T-helper 2 cell (primary cell): Measurements from ENCODE around the gene ZNF384.

Experiments
- DNase-seq, 5 experiments: peaks; one replicate each; pipeline versions ENCODE4 v3.0.0 to v3.0.0-alpha.2; 2012 to 2022

ZNF384 gene

DNA sequence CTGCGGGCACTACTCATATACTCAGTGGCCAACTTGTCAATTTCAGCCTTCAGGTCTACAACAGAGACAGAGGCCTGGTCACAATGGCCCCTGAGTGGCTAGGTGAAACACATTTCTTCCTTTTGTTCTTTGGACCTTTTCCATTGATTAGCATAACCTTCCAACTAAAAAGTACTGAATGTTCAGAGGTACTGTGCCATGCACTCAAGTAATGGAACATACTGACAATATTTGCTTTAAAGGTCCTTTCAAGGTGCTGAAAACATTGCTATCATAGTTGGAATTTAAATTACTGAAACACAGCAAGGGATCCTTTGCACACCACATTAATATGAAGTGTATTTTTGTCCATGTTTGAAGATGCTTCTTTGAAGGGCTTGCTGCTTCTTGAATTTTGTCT lies 35.8 kb downstream of the ZNF384 start:
- no peak for DNase-seq

DNA sequence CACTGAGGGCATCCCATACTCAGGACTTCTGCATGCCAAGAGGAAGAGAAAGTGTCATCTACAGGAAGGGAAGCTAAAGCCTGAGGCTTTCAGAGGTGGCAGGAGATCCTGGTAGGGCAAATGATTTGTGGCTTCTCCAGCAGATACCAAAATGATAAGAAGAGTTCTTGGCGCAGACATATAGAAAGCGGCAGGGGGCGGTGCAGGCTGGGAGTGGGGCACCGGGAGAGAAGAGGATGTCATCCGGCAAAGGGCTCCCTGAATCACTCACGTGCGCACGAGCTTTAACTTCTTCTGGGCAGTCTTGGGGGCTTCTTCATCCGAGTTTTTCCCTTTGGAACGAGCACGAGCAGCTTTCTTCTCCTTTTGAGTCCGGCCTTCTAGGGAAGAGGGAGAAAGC lies 36.8 kb downstream of the ZNF384 start:
- no peak for DNase-seq

DNA sequence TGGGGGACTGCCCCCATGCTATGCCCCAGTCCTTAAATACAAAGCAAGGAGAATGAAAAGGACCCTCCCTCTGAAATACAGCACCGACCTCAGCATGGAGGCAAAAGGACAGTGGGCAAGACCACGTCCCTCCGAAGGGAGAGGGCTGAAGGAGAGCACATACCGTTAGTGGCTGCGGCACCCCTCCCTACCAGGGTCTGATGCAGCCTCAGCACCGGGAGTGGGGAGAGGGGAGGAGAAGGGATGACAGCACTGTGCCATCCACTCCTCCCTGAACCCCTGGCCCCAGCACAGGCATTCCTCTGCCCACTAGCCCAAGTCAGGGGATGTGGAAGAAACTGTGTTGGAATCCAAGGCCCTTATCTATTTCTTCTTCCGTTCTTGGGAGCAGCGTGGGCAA lies 38.3 kb downstream of the ZNF384 start:
- DNase-seq, result no peak

DNA sequence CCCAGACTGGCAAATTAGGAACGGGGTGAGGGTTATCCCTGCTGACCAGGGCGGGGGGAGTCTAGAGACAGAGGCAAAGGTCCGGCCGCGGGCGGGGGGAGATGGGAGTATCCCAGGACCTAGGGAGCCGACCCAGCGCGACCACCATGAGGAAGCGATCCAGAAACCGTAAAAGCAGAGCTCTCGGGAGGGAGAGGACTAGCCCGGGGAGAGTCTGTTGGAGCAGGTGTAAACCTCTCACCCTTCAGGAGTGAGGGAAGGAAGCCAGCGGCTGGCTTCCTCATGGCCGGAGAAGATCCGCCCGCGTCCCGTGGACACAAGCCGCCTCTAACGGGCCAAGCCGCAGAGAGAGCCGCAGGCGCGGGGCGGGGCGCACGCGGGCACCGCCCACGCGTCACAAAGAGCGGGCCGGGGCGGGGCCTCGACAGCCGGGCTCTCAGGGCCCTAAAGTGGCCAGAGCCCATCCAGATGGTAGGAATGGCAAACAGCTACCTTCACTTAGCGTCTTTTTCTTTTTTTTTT lies 42.0 kb downstream of the ZNF384 start, which contains the start of gene ACRBP:
TSS of gene ACRBP (minus strand) at position 350 of the 522 bp plus-strand sequence. CDS start at position 284, 66 bp downstream.
- peak in 1 of 5 experiments; percentile 41 for DNase-seq

DNA sequence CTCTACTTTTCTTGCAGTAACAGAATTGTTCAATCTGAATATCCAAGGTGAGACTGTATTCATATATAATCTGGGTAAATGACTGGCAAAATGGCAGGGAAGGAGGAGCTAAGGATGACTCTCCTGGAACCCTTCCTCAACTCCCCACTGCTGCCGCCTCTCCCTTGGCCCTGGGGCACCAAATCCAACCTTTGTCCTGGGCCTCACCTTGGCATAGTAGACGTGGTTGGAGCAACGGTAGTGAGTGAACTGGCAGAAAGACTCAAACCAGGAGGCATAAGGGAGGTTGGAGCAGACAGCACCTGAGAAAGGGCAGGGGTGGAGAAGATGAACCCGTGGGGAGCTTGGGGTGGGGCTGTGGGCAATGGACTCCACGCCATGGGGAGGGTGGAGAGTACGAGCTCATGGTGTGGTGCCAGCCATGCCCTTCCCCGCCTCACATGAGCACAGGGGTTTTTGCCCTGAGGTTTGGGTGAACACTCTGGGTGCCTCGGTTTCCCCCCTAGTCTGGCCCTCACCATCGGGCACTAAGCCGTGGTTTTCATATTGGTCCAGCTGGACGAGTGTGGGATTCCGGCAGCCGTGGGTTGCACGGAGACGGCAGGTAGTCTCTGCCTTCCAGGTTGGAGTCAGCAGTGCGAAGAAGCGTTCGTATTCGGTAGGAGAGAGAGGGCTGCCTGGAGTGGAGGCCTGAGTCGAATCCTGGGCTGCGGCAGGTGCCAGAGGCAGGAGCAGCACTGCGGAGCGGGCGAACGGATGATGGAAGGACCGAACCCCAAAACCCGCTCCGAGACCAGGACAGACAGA lies 42.7 kb downstream of the ZNF384 start:
- DNase-seq, result no peak

DNA sequence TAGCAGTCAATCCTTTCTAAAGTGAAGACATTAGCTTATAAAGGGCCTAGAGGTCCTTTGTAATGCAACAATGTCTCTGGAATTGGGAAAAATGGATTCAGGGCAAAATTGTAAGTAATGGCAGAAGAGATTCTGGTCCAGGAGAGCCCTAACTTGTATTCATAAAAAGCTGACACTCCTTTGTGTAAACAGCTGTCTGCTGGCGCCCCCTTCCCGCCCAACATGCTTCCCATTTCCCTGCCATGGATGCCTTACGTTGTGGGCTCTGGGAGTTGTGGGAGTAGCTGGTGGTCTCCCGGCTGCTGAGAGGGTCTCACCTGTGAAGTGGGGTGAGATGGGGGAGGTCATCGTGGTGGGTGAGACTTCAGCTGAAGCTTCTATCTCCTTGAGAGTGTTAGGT lies 44.3 kb downstream of the ZNF384 start:
- DNase-seq, result no peak

DNA sequence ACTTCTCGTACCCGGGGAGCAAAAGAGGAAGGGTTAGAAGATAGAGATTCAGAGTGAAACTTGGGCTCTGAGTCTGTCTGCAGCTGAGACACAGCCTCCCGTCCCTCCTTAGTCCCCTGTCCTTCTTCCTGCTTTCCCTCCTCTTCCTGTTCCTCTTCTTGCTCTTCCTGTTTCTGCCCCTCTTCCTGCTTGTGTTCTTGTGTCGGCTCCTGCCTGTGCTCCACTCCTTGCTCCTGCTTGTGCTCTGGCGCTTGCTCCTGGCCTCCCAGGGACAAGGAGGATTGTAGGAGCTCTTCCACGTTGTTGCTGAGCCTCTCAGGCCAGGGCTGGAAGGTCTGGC lies 44.9 kb downstream of the ZNF384 start:
- DNase-seq, result no peak

DNA sequence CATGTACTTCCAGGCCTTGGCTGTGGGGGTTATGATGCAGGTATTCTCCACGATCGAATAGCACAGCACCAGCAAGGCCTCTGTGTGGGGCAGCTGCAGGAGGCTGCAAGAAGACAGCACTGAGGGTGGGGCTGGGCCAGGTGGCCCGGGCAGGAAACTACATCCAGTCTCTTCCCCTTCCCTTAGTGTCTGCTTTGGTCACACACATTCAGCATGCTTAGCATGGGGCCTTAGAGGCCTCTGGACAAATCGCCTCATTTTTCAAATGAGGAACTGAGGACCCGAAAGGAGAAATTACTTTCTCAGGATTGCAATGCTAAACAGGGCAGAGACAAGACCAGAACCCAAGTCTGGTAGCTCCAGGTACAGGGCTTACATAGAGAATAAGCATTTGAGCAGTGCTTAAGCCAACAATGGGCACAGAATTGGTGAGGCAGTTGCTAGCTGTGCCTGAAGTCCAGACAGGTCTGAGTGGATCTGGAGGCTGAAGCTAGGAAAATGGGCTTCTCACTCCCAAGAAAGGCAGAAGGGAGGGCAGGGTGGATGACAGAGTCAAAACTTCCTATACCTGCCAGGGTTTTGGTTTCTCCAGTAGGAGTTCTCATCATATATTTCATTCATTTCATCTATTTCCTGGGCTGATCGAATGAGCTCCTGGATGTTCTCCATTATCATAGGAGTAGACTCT lies 45.5 kb downstream of the ZNF384 start:
- no peak for DNase-seq

DNA sequence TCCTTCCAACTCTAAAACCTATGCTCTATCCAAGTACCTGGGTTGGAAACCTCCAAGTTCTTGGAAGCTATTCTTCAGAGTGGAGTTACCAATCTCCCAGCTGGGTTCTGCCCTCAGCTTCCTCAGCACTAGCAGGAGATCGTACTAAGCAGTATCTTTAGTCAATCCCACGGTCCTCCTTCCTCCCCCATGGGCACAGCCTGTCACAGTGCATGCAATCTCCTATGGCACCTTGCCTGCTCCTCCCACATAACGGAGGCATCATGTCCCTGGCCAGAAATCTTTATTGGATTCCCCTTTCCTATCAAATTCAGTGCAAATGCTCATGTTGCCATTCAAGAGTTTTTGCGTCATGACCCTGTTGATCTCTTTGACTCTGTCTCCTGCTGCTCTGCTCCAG lies 48.0 kb downstream of the ZNF384 start:
- no peak for DNase-seq

DNA sequence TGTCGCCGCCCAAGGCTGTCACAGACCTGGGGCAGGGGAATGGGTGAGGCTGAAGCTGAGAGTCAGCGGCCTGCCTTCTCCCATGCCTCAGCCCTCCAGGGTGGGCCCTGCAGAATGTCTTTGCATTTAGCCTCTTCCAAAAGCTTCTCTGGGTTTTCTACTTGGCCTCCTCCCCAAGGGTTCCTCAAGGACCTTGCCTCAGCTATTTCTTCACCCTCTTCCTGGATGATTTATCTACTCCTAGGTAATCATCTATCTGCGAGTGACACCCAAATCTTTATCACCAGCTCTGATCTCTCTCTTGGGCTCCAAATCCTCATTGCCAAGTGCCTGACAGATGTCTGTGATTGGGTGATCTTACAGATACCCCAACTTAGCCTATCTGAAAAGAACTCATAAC lies 48.7 kb downstream of the ZNF384 start:
- DNase-seq, result no peak

DNA sequence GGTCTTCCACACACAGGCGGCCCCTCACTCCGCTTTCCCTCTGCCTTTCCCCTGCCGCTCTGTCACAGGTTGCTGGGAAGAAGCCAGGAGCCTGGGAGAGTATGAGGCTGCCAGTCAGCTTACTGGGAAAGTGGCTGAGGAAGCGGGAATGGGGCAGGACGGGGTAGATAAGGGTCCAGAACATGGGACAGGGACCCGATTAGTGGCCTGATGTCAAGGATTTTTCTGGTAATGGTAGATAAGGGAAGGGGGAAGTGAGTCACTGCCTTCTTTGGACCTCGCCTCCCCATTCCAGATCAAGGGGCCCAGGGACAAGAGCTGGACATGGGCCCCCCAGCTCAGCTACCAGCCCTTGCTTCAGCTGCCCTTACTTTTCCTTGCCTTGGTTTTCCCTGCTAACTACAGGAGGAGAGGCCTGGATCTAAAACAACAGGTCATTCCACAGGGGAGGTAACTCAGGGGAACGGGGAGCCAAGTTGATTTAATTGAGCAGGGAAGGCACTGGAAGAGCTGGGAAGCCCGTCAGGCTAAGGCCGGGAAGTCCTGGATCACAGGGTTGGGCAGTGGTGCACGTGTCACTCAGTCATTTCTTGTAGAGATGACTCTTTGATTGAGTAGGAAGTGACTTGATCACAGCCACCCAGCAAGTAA lies 49.9 kb downstream of the ZNF384 start:
- no peak for DNase-seq

DNA sequence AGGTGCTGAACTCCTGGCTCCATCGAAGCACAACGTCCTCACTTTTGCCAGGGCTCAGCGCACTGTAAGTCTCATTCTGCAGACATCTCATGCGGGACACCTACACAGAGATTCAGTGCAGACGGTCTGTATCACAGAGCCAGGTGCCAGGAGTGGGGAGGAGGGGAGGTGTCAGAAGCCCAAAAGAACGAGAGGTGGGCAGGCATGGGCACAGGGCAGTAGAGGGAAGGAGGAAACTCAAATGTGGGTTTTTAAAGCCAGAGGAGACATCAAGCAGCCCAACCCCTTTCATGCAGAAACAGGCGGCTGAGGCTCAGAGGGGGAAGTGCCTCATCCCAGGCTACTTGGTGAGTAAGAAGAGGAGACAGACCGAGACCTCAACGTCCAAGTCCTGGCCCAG lies 50.9 kb downstream of the ZNF384 start:
- DNase-seq, result no peak

DNA sequence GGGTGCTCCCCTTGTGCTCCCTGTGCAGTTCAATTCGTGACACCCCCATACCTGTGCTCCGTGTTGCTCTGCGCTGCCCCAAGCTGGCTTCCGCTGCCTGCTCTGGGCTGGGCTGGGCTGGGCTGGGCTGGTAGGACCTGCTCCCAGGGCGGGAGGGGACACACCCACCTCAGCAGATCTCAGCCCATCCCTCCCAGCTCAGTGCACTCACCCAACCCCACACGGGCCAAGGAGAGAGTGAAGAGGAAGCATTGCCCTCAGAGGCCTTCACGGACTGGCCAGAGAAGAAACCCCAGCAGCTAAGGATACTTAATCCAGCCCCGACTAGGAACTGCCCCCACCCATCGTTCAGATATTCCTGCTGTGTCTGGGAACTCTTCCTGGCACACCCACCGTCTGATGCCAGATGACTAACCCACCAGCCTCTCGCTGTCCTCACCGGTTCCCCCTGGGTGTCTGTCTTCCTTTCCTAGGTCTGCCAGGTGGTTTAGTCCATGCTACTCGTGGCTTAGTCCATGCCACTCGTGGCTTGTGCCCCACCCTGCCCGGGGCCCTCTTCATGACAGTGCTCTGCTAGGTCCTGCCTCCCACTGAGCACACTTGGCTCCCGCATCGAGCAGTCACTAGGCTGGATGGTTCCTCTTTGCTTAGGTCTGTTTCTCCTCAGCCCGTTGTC lies 53.2 kb downstream of the ZNF384 start, which contains the start of gene LPAR5:
TSS of gene LPAR5 (minus strand) at position 104 of the 676 bp plus-strand sequence. CDS start 14,711 bp downstream, outside the sequence.
- DNase-seq, result peak in 1 of 5 experiments; percentile 56

DNA sequence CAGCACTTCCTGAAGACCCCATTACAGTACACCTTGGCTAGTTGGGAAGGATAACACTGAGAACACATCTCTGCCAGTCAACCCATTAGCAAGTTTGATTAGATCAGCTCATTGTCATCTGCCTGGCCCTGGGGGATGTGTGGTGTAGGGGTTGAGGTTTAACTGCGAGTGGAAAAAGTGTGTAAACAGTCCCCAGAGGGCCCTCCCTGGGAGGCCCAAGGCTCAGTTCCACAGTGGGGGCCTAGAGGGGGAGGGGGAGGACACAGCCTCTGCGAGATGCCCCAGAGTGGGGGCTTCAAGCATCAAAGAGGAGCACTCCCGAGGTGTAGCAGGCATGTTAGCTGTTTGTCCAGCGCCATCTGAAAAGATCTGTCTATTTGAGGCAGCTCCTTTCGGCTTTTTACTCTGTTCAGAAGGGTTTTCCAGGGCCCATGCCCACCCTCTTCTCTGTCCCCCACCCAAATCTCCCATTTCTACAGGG lies 53.8 kb downstream of the ZNF384 start:
- DNase-seq, result peak in 2 of 5 experiments; percentile 16 to 84

DNA sequence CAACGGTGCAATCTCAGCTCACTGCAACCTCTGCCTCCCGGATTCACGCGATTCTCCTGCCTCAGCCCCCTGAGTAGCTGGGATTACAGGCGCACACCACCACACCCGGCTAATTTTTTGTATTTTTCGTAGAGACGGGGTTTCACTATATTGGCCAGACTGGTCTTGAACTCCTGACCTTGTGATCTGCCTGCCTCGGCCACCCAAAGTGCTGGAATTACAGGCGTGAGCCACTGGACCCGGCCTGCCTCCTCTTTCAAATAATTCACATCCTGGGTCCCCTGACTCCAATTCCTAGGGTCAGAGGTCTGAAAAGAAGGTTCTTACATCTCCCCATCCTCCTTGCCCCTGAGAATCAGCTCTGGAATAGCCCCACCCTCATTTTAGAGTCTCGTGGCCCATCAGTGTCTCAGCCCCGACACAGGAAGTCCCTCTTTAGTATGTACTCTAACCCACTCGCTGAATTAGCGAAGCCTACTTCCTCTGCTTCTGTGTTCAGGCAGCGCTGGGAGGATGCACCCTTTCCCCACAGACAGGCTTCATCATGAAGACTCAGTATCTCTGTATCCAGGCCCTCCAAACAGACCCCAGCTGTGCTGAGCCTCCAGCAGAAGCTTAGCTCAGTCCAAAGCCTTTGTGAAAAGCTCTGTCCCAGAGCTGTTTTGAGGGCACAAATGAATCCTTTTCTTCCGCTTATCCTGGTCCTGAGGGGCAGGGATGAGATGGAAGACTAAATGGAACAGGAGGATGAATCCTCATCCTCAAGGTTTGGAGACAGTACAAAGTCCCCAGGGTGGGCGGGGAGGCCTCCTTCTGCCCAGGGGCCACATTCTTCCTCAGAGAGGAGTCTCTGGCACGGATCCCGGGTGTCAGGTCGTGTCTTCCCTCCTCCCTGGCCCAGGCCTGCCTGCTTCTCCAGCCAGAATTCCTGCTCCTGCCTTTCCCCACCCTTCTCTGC lies 56.9 kb downstream of the ZNF384 start:
- peak in 3 of 5 experiments; percentile 28 to 86 (median 56) for DNase-seq

DNA sequence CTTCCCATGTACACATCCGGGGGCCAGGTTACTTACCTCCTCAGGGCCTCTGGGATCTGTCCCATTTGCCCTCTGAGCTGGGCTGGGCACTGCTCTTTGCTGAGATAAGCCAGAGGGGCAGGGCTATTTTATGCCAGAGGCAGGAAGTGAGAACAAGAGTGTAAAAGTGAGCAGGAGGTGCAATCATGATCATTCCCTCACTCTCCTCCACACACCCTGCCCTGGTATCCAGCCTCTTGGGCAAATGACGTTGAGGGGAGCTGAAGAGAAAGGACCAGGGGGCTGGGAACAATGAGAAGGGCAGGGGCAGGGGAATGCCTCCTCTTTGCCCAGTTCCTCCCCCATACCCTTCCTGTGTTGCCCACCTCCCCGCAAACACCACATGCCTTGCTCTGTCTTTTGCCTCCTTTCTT lies 57.6 kb downstream of the ZNF384 start:
- peak in 2 of 5 experiments; percentile 50 to 59 for DNase-seq

DNA sequence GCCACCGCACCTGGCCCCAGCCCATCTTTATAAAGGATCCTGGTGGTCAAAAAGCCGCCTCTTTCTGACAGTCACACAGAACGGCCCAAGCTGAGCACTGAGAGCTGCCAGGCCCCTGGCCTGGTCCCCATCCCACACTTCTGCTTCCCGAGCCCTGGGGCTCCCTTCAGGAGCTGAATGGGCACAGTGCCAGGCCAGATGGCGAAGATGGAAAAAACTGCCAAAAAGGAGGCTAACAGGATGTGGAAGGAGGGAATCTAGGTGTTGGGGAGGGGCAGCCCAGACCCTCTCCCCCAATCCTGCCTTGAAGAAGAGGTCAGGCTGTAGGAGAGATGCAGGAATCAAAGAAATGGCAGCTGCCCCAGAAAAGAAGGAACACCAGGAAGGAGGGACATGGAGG lies 58.4 kb downstream of the ZNF384 start:
- no peak for DNase-seq

DNA sequence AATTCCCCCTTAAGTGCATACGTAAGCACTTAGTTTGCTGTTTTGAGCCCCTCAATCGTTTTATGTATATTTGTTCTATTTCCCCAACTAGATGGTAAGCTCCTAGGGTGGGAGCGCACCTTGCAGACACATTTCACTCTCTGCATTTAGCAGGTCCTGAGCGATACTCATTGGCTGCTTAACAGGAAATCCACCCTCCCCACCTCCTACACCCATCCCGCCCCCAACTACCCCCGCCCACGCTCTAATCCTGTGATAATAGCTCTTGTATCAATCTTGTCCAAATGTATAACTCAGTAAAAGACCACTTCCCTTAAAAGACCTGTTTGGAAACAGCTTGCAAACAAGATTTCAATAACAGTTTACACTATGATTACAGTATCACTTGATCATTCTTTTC lies 61.6 kb downstream of the ZNF384 start:
- peak in 3 of 5 experiments; percentile 40 to 84 (median 45) for DNase-seq

DNA sequence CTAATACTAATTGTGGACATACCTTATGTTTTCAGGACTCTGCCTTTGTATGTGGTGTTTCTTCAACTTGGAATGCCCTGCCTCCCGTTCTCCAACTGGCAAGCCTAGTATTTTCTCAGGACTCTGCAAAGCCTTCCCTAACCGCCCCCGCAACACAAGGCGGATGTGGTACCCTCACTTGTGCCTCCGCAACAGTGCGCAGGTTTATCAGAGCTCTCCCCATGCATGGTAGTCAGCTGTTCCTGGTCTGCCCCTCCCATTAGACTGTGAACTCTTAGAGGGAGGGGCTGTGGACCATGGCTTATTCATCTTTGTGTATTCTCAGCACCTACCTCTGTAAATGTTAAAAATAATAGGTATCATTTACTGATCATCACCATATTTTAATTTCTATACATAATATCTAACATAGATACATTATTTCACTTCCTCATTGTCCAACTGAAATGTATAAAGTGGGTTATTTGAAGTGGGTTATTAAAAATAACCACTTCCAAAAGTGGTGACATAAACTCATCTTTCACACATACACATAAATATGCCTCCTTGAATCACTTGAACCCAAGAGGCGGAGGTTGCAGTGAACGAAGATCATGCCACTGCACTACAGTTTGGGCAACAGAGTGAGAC lies 62.4 kb downstream of the ZNF384 start:
- peak in 1 of 5 experiments; percentile 49 for DNase-seq

DNA sequence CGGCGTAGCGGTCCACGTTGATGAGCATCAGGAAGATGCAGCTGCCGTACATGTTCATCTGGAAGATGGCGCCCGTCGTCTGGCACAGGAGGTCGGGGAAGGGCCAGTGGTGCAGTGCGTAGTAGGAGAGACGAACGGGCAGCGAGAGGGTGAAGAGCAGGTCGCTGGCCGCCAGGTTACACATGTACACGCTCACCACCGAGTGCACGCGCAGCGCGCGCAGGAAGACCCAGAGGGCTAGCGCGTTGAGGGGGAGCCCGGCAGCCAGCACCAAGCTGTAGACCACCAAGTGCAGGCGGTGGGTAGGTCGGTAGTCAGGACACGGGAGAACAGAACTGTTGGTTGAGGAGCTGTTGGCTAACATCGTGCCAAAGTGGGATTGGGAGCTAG lies 68.3 kb downstream of the ZNF384 start:
- no peak for DNase-seq
